Vagina (tissue), 2 donors: ENCODE measurements around the gene BHLHA9. TPM values are rescaled to one million over a fixed set of nuclear protein-coding genes. Genes with fewer than 3 reads are reported as not detected.
"Not testable (repeated sequence)": the region's sequence is repeated elsewhere in the genome, so short reads cannot be mapped to it uniquely, and the experiment has no call there.

ENCODE experiments used
- DNase-seq, 2 donors: peaks; one replicate each; pipeline ENCODE4 v3.0.0-alpha.2; 2017; ENCODE audit errors: extremely low spot score in 2 of 2
- H3K27ac ChIP-seq: fragments of 200-600 bp; sonication (generic); one replicate; pipeline ENCODE4 v1.5.1; 2019
- H3K27me3 ChIP-seq: fragments of 200-600 bp; sonication (generic); one replicate; pipeline ENCODE4 v1.5.1; 2019
- H3K36me3 ChIP-seq, 2 donors: fragments of 200-600 bp; sonication (generic); one replicate each; pipeline ENCODE4 v1.5.1; 2017 to 2019
- H3K4me1 ChIP-seq: fragments of 200-600 bp; sonication (generic); one replicate; pipeline ENCODE4 v1.5.1; 2019
- H3K4me3 ChIP-seq, 2 donors: fragments of 200-600 bp; sonication (generic); 1 replicate in 1 of 2; 2 replicates in 1 of 2; pipeline ENCODE4 v1.5.1; 2016 to 2019
- H3K9me3 ChIP-seq: fragments of 200-600 bp; sonication (generic); one replicate; pipeline ENCODE4 v1.5.1; 2019
- POLR2A ChIP-seq, 2 donors: fragments of 450-650 bp; IDR thresholded peaks; one replicate each; pipeline ENCODE4 v1.6.1; 2017; ENCODE audit warnings: antibody characterized with exemption in 2 of 2, mild to moderate bottlenecking in 2 of 2, moderate library complexity in 2 of 2
- POLR2AphosphoS5 ChIP-seq, 2 donors: sonication (generic); formaldehyde crosslinking; IDR thresholded peaks; one replicate each; pipeline ENCODE4 v1.9.0; 2017; ENCODE audit warnings: antibody characterized with exemption in 2 of 2, mild to moderate bottlenecking in 2 of 2, low read depth in 1 of 2; ENCODE audit not compliant: insufficient read depth in 1 of 2
- intact Hi-C: fragments of 100-400 bp; cut with DNase I; formaldehyde crosslinking; loops from one replicate; pipeline ENCODE4 v1.15.1; 2023
- total RNA-seq: library from RNA; depleted of rRNA; stranded (reverse); fragments of >200 nt; gene quantifications from one replicate; pipeline ENCODE4 v1.2.3, GENCODE V29; 2016
- TF ChIP-seq, protein P1 (sequence below), 3 experiments: fragments of 450-650 bp in 2 of 3; fragments of 200-600 bp in 1 of 3; sonication (generic) in 1 of 3; IDR thresholded peaks; one replicate each; pipeline ENCODE4 v1.5.1; 2017 to 2019; ENCODE audit warnings: antibody characterized with exemption in 3 of 3, mild to moderate bottlenecking in 2 of 3, moderate library complexity in 2 of 3

BHLHA9 gene
- total RNA-seq, 1 donor from 2014 or later, result not detected

GRCh38 chr17:1302761-1303160 is 32.5 kb downstream of the BHLHA9 start:
- no peak overlapping the region for H3K4me3 ChIP-seq
- TF ChIP-seq, protein P1, sequence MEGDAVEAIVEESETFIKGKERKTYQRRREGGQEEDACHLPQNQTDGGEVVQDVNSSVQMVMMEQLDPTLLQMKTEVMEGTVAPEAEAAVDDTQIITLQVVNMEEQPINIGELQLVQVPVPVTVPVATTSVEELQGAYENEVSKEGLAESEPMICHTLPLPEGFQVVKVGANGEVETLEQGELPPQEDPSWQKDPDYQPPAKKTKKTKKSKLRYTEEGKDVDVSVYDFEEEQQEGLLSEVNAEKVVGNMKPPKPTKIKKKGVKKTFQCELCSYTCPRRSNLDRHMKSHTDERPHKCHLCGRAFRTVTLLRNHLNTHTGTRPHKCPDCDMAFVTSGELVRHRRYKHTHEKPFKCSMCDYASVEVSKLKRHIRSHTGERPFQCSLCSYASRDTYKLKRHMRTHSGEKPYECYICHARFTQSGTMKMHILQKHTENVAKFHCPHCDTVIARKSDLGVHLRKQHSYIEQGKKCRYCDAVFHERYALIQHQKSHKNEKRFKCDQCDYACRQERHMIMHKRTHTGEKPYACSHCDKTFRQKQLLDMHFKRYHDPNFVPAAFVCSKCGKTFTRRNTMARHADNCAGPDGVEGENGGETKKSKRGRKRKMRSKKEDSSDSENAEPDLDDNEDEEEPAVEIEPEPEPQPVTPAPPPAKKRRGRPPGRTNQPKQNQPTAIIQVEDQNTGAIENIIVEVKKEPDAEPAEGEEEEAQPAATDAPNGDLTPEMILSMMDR (IDR thresholded peaks at IDR 0.05), result no peak
- TF ChIP-seq POLR2AphosphoS5 (IDR thresholded peaks at IDR 0.05; ENCODE audit: insufficient read depth in 1 of 2, low read depth in 1 of 2) (no peak), POLR2A (IDR thresholded peaks at IDR 0.05) (no peak)
- no peaks in the 10 kb centered on the region for H3K27me3 ChIP-seq
- no peaks in the 10 kb centered on the region for H3K4me1 ChIP-seq
- DNase-seq, result no peak
- H3K36me3 ChIP-seq, result no peaks in the 10 kb centered on the region
- H3K27ac ChIP-seq, result no peak overlapping the region
- intact Hi-C loops, result no loop called here
- H3K9me3 ChIP-seq, result no peaks in the 10 kb centered on the region

- H3K4me1 ChIP-seq, result no peaks in the 10 kb centered on the region
- TF ChIP-seq, protein P1 (IDR thresholded peaks at IDR 0.05), result no peak
- TF ChIP-seq POLR2A (IDR thresholded peaks at IDR 0.05) (no peak), POLR2AphosphoS5 (IDR thresholded peaks at IDR 0.05; ENCODE audit: insufficient read depth in 1 of 2, low read depth in 1 of 2) (no peak)
- H3K4me3 ChIP-seq, result no peak overlapping the region
- no peaks in the 10 kb centered on the region for H3K9me3 ChIP-seq
- H3K27ac ChIP-seq, result no peak overlapping the region
- no peaks in the 10 kb centered on the region for H3K36me3 ChIP-seq
- H3K27me3 ChIP-seq, result no peaks in the 10 kb centered on the region
- intact Hi-C loops, result no loop called here
- DNase-seq, result no peak
These were observed 34.3 kb downstream of the BHLHA9 start for GRCh38 chr17:1304522-1304921.

DNA sequence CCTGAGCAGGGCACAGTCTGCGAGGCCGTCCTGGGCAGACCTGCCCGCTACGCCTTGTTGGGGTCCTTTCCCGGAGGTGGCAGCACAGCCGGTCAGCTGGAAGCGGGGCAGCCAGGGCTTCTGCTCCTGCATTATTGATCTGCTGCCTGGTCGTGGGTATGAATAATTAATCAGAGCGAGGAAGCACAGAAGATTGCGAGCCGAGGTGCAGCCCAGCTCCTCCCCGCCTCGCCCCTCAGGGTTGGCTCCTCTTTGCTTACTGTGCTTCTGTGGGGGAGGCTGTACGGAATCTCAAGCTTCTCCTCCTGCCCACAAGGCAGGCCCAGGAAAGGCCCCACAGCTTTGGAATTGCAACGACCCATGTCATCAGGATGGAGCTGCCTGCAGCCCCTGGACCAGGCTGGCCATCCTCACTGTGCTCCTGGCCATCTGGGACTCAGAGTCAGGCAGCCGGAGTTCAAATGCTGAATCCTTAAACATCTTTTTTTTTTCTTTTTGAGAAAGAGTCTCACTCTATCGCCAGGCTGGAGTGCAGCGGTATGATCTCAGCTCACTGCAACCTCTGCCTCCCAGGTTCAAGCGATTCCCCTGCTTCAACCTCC is 34.8 kb downstream of the BHLHA9 start:
- TF ChIP-seq, protein P1 (IDR thresholded peaks at IDR 0.05), result no peak
- no peak for TF ChIP-seq POLR2AphosphoS5 (IDR thresholded peaks at IDR 0.05; ENCODE audit: insufficient read depth in 1 of 2, low read depth in 1 of 2)
- TF ChIP-seq POLR2A (IDR thresholded peaks at IDR 0.05), result no peak
- no peak overlapping the region for H3K27ac ChIP-seq
- intact Hi-C loops, result no loop called here
- no peaks in the 10 kb centered on the region for H3K36me3 ChIP-seq
- H3K27me3 ChIP-seq, result no peaks in the 10 kb centered on the region
- H3K9me3 ChIP-seq, result no peaks in the 10 kb centered on the region
- no peak overlapping the region for H3K4me3 ChIP-seq
- no peak for DNase-seq
- no peaks in the 10 kb centered on the region for H3K4me1 ChIP-seq

DNA sequence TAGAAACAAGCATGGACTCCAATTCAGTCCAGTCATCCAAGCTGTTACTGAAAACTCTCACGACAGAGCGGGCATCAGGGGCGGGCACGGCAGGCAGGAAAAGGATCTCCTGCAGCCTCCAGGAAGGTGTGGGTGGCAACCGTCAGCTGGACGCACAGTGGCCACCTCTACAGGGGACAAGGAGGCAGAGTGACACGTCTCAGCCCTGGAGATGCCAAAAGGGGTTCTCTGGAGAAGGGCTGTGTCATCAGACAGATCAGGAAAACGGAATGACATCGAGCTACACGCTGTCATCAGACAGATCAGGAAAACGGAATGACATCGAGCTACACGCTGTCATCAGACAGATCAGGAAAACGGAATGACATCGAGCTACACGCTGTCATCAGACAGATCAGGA is 37.6 kb downstream of the BHLHA9 start:
- H3K36me3 ChIP-seq, H3K9me3 ChIP-seq, DNase-seq, H3K4me3 ChIP-seq, intact Hi-C loops, H3K27ac ChIP-seq, H3K4me1 ChIP-seq, H3K27me3 ChIP-seq: not testable (repeated sequence)

GRCh38 chr17:1312261-1312870 is 42.1 kb downstream of the BHLHA9 start:
- Histone ChIP-seq H3K4me1 (no peaks in the 10 kb centered on the region), H3K27me3 (no peaks in the 10 kb centered on the region), H3K9me3 (no peaks in the 10 kb centered on the region), H3K27ac (no peak overlapping the region), H3K4me3 (no peak overlapping the region), H3K36me3 (no peaks in the 10 kb centered on the region)
- no peak for DNase-seq
- intact Hi-C loops, result no loop called here
- TF ChIP-seq POLR2A (IDR thresholded peaks at IDR 0.05), result no peak
- TF ChIP-seq, protein P1 (IDR thresholded peaks at IDR 0.05), result no peak
- TF ChIP-seq POLR2AphosphoS5 (IDR thresholded peaks at IDR 0.05; ENCODE audit: insufficient read depth in 1 of 2, low read depth in 1 of 2), result no peak
